Measurements from ENCODE around the gene FAM151B. TPM values are rescaled to one million over a fixed set of nuclear protein-coding genes. Genes with fewer than 3 reads are reported as not detected.
A peak's percentile ranks its signal among the peaks of the same experiment; 100 is the strongest.

Gene FAM151B, protein sequence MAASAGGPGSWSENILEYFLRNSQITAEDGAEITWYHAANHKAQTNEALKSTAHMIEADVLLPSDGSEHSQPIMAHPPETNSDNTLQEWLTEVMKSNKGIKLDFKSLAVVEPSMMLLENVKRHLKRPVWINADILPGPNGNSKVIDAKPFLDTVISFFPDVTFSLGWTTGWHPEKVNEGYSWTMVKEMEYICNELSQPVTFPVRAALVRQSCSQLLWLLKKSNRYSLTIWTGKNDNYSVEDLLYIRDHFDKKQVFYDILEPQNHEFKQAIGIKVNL
- total RNA-seq (2016; rRNA removed; fragmentation: Illumina TruSeq; extraction: Trizol) (1.0 and 2.3 TPM in 2 replicates), polyA plus RNA-seq (2011; rRNA removed) (0.54 and 0.61 TPM in 2 replicates), polyA minus RNA-seq (2011; rRNA and poly(A)+ RNA removed; ENCODE audit: low replicate concordance) (1.0 and 1.9 TPM in 2 replicates), Bru-seq, nascent RNA (percentile 41 among the genes with signal in this experiment), BruChase-seq, experiment 1, labeled RNA remaining after a 6-hour chase (percentile 56 among the genes with signal in this experiment), BruChase-seq, experiment 2, labeled RNA remaining after a 2-hour chase (percentile 54 among the genes with signal in this experiment)
- total RNA-seq (2016; cell fraction: cytosol; rRNA removed; fragmentation: Illumina TruSeq; extraction: Trizol; ENCODE audit: low read depth), result 1.5 and 2.6 TPM in 2 replicates
- total RNA-seq (2016; cell fraction: insoluble cytoplasmic fraction; rRNA removed; fragmentation: Illumina TruSeq; extraction: Trizol), result 1.9 and 2.3 TPM in 2 replicates
- 2.0 and 2.3 TPM in 2 replicates for total RNA-seq (2016; cell fraction: membrane; rRNA removed; fragmentation: Illumina TruSeq; extraction: Trizol)
- 1.9 and 2.1 TPM in 2 replicates for total RNA-seq (2016; cell fraction: nucleus; rRNA removed; fragmentation: Illumina TruSeq; extraction: Trizol)
- 0.24 and 0.33 TPM in 2 replicates for polyA plus RNA-seq (2011; cell fraction: cytosol; rRNA removed)
- polyA plus RNA-seq (2011; cell fraction: nucleus; rRNA removed), result 0.47 and 0.55 TPM in 2 replicates
- 0.33 and 0.43 TPM in 2 replicates for polyA plus RNA-seq (2012)
- polyA plus RNA-seq (2016; cell fraction: cytosol; fragmentation: Illumina TruSeq; extraction: Trizol; ENCODE audit: low read depth), result 1.1 and 1.2 TPM in 2 replicates
- polyA plus RNA-seq (2016; cell fraction: insoluble cytoplasmic fraction; fragmentation: Illumina TruSeq; extraction: Trizol; ENCODE audit: low read depth), result 1.7 and 2.0 TPM in 2 replicates
- polyA plus RNA-seq (2016; cell fraction: membrane; fragmentation: Illumina TruSeq; extraction: Trizol; ENCODE audit: low read depth), result 1.4 and 1.6 TPM in 2 replicates
- polyA plus RNA-seq (2016; cell fraction: nucleus; fragmentation: Illumina TruSeq; extraction: Trizol; ENCODE audit: insufficient read depth, low read depth), result 2.2 and 2.4 TPM in 2 replicates
- 0.44 and 0.59 TPM in 2 replicates for polyA minus RNA-seq (2011; cell fraction: cytosol; rRNA and poly(A)+ RNA removed)
- 1.8 and 1.9 TPM in 2 replicates for polyA minus RNA-seq (2011; cell fraction: nucleus; rRNA and poly(A)+ RNA removed)
- long read RNA-seq, experiment 1, partial matches to known transcripts, result 0 of 2 reads
- long read RNA-seq, experiment 1, other reads (novel, unspliced or antisense), result 2 of 2 reads
- long read RNA-seq, experiment 2, result 0 reads

DNA sequence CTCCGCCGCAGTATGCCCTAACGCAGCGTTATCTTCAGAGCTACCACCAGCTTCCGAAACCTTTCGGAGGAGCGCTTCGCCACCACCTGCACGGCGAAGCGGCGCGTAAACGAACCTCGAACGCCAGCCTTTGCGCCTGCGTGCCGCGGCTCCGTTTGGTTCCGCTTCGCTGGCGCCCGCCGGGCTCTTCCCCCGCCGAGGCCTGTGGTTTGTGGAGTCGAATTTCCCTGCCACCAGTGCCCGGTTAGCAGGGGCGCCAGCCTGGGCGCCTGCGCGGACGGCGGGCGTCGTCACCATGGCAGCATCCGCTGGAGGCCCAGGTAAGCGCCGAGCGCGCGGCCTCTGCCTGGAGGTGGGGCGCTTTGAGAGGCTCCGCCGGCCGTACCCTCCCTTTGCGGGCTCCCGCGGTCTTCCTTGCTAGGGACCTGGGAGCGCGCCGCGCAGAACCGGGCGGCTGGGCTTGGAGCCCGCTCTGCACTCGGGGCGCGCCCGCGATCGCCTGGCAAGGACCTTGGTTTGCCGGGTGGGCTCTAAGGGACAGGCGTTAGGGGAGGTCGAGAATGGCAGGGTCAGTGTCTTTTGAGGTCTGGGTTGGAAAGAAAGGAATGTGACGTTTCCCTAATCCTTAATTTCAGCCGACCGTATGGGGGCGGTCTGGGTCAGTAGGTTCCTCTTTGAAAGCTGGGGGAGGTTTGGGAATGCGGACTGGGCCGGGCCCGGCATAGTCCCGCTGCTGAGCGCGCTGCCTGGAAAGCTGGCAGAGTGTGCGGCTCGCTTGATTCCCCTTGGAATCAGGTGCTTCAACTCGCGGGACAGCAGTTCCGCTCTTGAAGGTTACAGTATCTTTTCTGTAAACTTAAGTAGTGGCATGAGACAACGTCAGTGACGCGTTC is at the start of gene FAM151B:
FAM151B (plus strand) TSS at position 272 of the 893 bp plus-strand sequence; CDS start at position 296, 24 bp downstream.
- ChIA-PET CTCF (ENCODE audit: low intra/inter-chr PET ratio, low total read pairs) (interaction anchor here (1.3 kb wide), 1 partner anchor 184 kb away, joined by 6 read pairs; no protein-coding TSS in a partner anchor), POLR2A (interaction anchor here (0.6 to 1.3 kb wide), 4 partner anchors 21 to 180 kb away, joined by 3 to 5 read pairs (median 4); partner anchors contain the start of genes DHFR and MSH3)
- Histone ChIP-seq H3K4me3 (replicated peaks in 1 of 3; ENCODE audit: insufficient read depth in 1 of 3, low read depth in 2 of 3, low read length in 3 of 3) (peak within 1 kb of the TSS; percentile 58 to 81 (median 75)), H3K27ac (ENCODE audit: extremely low read length, insufficient read depth, low read length) (peak within 1 kb of the TSS; percentile 80), H2AFZ (ENCODE audit: low read length) (peak within 1 kb of the TSS; percentile 76), H3K9me3 (ENCODE audit: low read length) (no peaks in the 10 kb centered on the region), H3K4me1 (ENCODE audit: insufficient read depth, low read length) (peaks cover 38% of the 10 kb centered on the region), H4K20me1 (ENCODE audit: insufficient read depth, low read length) (no peaks in the 10 kb centered on the region), H3K9ac (ENCODE audit: insufficient read depth, low read depth, low read length) (peak within 1 kb of the TSS; percentile 77), H3K79me2 (ENCODE audit: insufficient read depth, low read length) (no peaks in the 10 kb centered on the region), H3K36me3 (replicated peaks in 1 of 2; ENCODE audit: control insufficient read depth in 1 of 2, insufficient read depth in 2 of 2, low read length in 2 of 2) (peaks cover 0 to 6% of the 10 kb centered on the region in 2 experiments; a peak in 3 of 5 replicates), H3K27me3 (ENCODE audit: control insufficient read depth in 1 of 2, insufficient read depth in 2 of 2, low read length in 2 of 2) (no peaks in the 10 kb centered on the region; a peak in 1 of 5 replicates), H3K4me2 (ENCODE audit: low read depth, low read length) (peak within 1 kb of the TSS; percentile 87)
- ATAC-seq, result peak; percentile 95
- in situ Hi-C loops (cut with HindIII; ENCODE audit: extremely low pct_ligation_motif_present, low pct_unique_long_range_greater_than_20kb) (loop anchor here (5.0 kb wide), 1 partner anchor 184 kb away; no protein-coding TSS in a partner anchor), intact Hi-C loops (cut with micrococcal nuclease; ENCODE audit: unreplicated experiment) (loop anchor here (1.0 to 5.0 kb wide), 3 partner anchors 141 to 184 kb away; partner anchors contain the start of genes DHFR and MSH3)
- peak; percentile 92 for DNase-seq (ENCODE audit: low spot score)
- TSS peak; percentile 58 for BruUV-seq (replicated peaks)
- WGBS (ENCODE audit: low lambda C conversion rate), result under 1% methylated on average over 28 of the region's 85 CpGs
- FAIRE-seq, result peak; percentile 32
- peak; percentile 11 for TF ChIP-seq HNF4A (CRISPR knock-in tag; IDR thresholded peaks at IDR 0.05)
- peak; percentile 78 for TF ChIP-seq SALL1 (CRISPR knock-in tag; IDR thresholded peaks at IDR 0.05)
- TF ChIP-seq MLLT10 (CRISPR knock-in tag; IDR thresholded peaks at IDR 0.05), result no peak
- TF ChIP-seq, protein P1, sequence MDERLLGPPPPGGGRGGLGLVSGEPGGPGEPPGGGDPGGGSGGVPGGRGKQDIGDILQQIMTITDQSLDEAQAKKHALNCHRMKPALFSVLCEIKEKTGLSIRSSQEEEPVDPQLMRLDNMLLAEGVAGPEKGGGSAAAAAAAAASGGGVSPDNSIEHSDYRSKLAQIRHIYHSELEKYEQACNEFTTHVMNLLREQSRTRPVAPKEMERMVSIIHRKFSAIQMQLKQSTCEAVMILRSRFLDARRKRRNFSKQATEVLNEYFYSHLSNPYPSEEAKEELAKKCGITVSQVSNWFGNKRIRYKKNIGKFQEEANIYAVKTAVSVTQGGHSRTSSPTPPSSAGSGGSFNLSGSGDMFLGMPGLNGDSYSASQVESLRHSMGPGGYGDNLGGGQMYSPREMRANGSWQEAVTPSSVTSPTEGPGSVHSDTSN (CRISPR knock-in tag; IDR thresholded peaks at IDR 0.05), result no peak
- TF ChIP-seq ZNF605 (CRISPR knock-in tag; IDR thresholded peaks at IDR 0.05), result peak; percentile 88
- no peak for TF ChIP-seq NPAS2 (CRISPR knock-in tag; IDR thresholded peaks at IDR 0.05; ENCODE audit: borderline replicate concordance)
- peak; percentile 66; the same call in 1 of the 2 replicates for TF ChIP-seq MYC (CRISPR knock-in tag; IDR thresholded peaks at IDR 0.05; ENCODE audit: borderline replicate concordance)
- peak; percentile 86; the same call in 1 of the 2 replicates for TF ChIP-seq ZNF724P (CRISPR knock-in tag; IDR thresholded peaks at IDR 0.05; ENCODE audit: borderline replicate concordance)
- 0 out of 2 replicates have a peak, but pooled peaks have one; percentile 51 for TF ChIP-seq PRMT3 (CRISPR knock-in tag; IDR thresholded peaks at IDR 0.05; ENCODE audit: borderline replicate concordance, low read depth)
- TF ChIP-seq, protein P2, sequence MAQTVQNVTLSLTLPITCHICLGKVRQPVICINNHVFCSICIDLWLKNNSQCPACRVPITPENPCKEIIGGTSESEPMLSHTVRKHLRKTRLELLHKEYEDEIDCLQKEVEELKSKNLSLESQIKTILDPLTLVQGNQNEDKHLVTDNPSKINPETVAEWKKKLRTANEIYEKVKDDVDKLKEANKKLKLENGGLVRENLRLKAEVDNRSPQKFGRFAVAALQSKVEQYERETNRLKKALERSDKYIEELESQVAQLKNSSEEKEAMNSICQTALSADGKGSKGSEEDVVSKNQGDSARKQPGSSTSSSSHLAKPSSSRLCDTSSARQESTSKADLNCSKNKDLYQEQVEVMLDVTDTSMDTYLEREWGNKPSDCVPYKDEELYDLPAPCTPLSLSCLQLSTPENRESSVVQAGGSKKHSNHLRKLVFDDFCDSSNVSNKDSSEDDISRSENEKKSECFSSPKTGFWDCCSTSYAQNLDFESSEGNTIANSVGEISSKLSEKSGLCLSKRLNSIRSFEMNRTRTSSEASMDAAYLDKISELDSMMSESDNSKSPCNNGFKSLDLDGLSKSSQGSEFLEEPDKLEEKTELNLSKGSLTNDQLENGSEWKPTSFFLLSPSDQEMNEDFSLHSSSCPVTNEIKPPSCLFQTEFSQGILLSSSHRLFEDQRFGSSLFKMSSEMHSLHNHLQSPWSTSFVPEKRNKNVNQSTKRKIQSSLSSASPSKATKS (CRISPR knock-in tag; IDR thresholded peaks at IDR 0.05), result no peak
- TF ChIP-seq ZNF382 (CRISPR knock-in tag; IDR thresholded peaks at IDR 0.05; ENCODE audit: borderline replicate concordance), result no peak
- TF ChIP-seq SMAD9 (CRISPR knock-in tag; IDR thresholded peaks at IDR 0.05), result no peak

Measured in HepG2 (cell line).